ENCODE results near the gene MC1R. TPM values are rescaled to one million over a fixed set of nuclear protein-coding genes. Genes with fewer than 3 reads are reported as not detected.
A peak's percentile ranks its signal among the peaks of the same experiment; 100 is the strongest.
"Not testable (repeated sequence)": the region's sequence is repeated elsewhere in the genome, so short reads cannot be mapped to it uniquely, and the experiment has no call there.

The MC1R gene
- total RNA-seq, 2 donors from 2014 or later: 4.6 to 5.1 TPM

- H3K9me3 Mint-ChIP-seq: no peaks in the 10 kb centered on the region
- H3K36me3 Mint-ChIP-seq: peaks cover 0 to 5% of the 10 kb centered on the region in 2 donors
- DNase-seq (ENCODE audit: low spot score in 2 of 2) (no peak), ATAC-seq (no peak)
- H3K27ac Mint-ChIP-seq: no peak overlapping the region
Measured at GRCh38 chr16:89921131-89921701, 2.6 kb downstream of the MC1R start.

GRCh38 chr16:89921702-89922476, 3.2 kb downstream of the MC1R start:
- Mint-ChIP-seq H3K36me3 (peaks cover 0 to 5% of the 10 kb centered on the region in 2 donors), H3K9me3 (no peaks in the 10 kb centered on the region), H3K27ac (no peak overlapping the region)
- peak in 1 of 2 donors; percentile 9 for ATAC-seq
- no peak for DNase-seq (ENCODE audit: low spot score in 2 of 2)

- Mint-ChIP-seq H3K27ac (no peak overlapping the region), H3K9me3 (no peaks in the 10 kb centered on the region), H3K36me3 (peaks cover 0 to 5% of the 10 kb centered on the region in 2 donors)
- ATAC-seq (no peak), DNase-seq (ENCODE audit: low spot score in 2 of 2) (no peak)
Measured at GRCh38 chr16:89922477-89922883, 3.8 kb downstream of the MC1R start.

GRCh38 chr16:89922884-89923639, 4.4 kb downstream of the MC1R start, which contains the start of gene TUBB3:
TUBB3 (plus strand) TSS chr16:89923342; CDS start chr16:89923402, 60 bp downstream.
- H3K36me3 Mint-ChIP-seq: peaks cover 0 to 5% of the 10 kb centered on the region in 2 donors

GRCh38 chr16:89923640-89924296, 5.1 kb downstream of the MC1R start:
- Mint-ChIP-seq H3K9me3 (no peaks in the 10 kb centered on the region), H3K36me3 (peaks cover 0 to 5% of the 10 kb centered on the region in 2 donors), H3K27ac (no peak overlapping the region)
- ATAC-seq: no peak
- DNase-seq (ENCODE audit: low spot score in 2 of 2): no peak

More at GRCh38 chr16:89922884-89923639, 4.4 kb downstream of the MC1R start, which contains the start of gene TUBB3:
- Mint-ChIP-seq H3K27ac (no peak within 1 kb of the TSS), H3K9me3 (no peaks in the 10 kb centered on the region)
- peak in 1 of 2 donors; percentile 71 for DNase-seq (ENCODE audit: low spot score in 2 of 2)
- peak; percentile 25 to 65 for ATAC-seq

- no peaks in the 10 kb centered on the region for H3K9me3 Mint-ChIP-seq
- no peak for ATAC-seq
- H3K27ac Mint-ChIP-seq: no peak overlapping the region
- no peak for DNase-seq (ENCODE audit: low spot score in 2 of 2)
- H3K36me3 Mint-ChIP-seq: peaks cover 0 to 5% of the 10 kb centered on the region in 2 donors
Measured at GRCh38 chr16:89924297-89924924, 5.7 kb downstream of the MC1R start.

- ATAC-seq (no peak), DNase-seq (ENCODE audit: low spot score in 2 of 2) (no peak)
- no peaks in the 10 kb centered on the region for H3K9me3 Mint-ChIP-seq
- peaks cover 0 to 5% of the 10 kb centered on the region in 2 donors for H3K36me3 Mint-ChIP-seq
- H3K27ac Mint-ChIP-seq: no peak overlapping the region
Measured at GRCh38 chr16:89924925-89925307, 6.3 kb downstream of the MC1R start.

- H3K27ac Mint-ChIP-seq: no peak overlapping the region
- DNase-seq (ENCODE audit: low spot score in 2 of 2) (no peak), ATAC-seq (peak in 1 of 2 donors; percentile 2)
Measured at GRCh38 chr16:89925596-89926079, 7.0 kb downstream of the MC1R start.

GRCh38 chr16:89931305-89931896, 12.7 kb downstream of the MC1R start:
- no peaks in the 10 kb centered on the region for H3K9me3 Mint-ChIP-seq
- H3K36me3 Mint-ChIP-seq: no peaks in the 10 kb centered on the region
- DNase-seq (ENCODE audit: low spot score in 2 of 2) (no peak), ATAC-seq (no peak)
- H3K27ac Mint-ChIP-seq: no peak overlapping the region

More at GRCh38 chr16:89925596-89926079, 7.0 kb downstream of the MC1R start:
- Mint-ChIP-seq H3K36me3 (peaks cover 0 to 5% of the 10 kb centered on the region in 2 donors), H3K9me3 (no peaks in the 10 kb centered on the region)

GRCh38 chr16:89931964-89932363, 13.3 kb downstream of the MC1R start:
- no peaks in the 10 kb centered on the region for H3K9me3 Mint-ChIP-seq
- no peak overlapping the region for H3K27ac Mint-ChIP-seq
- ATAC-seq (no peak), DNase-seq (ENCODE audit: low spot score in 2 of 2) (no peak)
- no peaks in the 10 kb centered on the region for H3K36me3 Mint-ChIP-seq

GRCh38 chr16:89934019-89934418, 15.4 kb downstream of the MC1R start:
- ATAC-seq; H3K9me3 Mint-ChIP-seq; H3K27ac Mint-ChIP-seq; H3K36me3 Mint-ChIP-seq; DNase-seq (ENCODE audit: low spot score in 2 of 2): not testable (repeated sequence)

GRCh38 chr16:89934611-89935553, 16.2 kb downstream of the MC1R start:
- Mint-ChIP-seq H3K36me3 (no peaks in the 10 kb centered on the region), H3K9me3 (no peaks in the 10 kb centered on the region), H3K27ac (no peak overlapping the region)
- ATAC-seq: no peak
- no peak for DNase-seq (ENCODE audit: low spot score in 2 of 2)

- H3K36me3 Mint-ChIP-seq; H3K27ac Mint-ChIP-seq; H3K9me3 Mint-ChIP-seq; DNase-seq (ENCODE audit: low spot score in 2 of 2); ATAC-seq: not testable (repeated sequence)
Measured at GRCh38 chr16:89935620-89936019, 17.0 kb downstream of the MC1R start.

GRCh38 chr16:89936034-89936433, 17.4 kb downstream of the MC1R start:
- Mint-ChIP-seq H3K9me3 (no peaks in the 10 kb centered on the region), H3K36me3 (no peaks in the 10 kb centered on the region), H3K27ac (no peak overlapping the region)
- DNase-seq (ENCODE audit: low spot score in 2 of 2) (no peak), ATAC-seq (no peak)

- no peaks in the 10 kb centered on the region for H3K36me3 Mint-ChIP-seq
- DNase-seq (ENCODE audit: low spot score in 2 of 2) (no peak), ATAC-seq (no peak)
- no peak overlapping the region for H3K27ac Mint-ChIP-seq
- H3K9me3 Mint-ChIP-seq: no peaks in the 10 kb centered on the region
Measured at GRCh38 chr16:89936508-89936907, 17.8 kb downstream of the MC1R start.
